ENCODE results near the gene GPR61. TPM values are rescaled to one million over a fixed set of nuclear protein-coding genes. Genes with fewer than 3 reads are reported as not detected.

The GPR61 gene
- total RNA-seq, 4 donors from 2014 or later: 0.19 to 1.4 TPM; not detected in 2

- Histone ChIP-seq H3K4me3 (peak overlapping the region; percentile 93), H3K27me3 (no peaks in the 10 kb centered on the region), H3K27ac (peak overlapping the region; percentile 81), H3K4me1 (peaks cover 48% of the 10 kb centered on the region), H3K9me3 (no peaks in the 10 kb centered on the region), H3K36me3 (peaks cover 43% of the 10 kb centered on the region)
- no peak for DNase-seq (ENCODE audit: low spot score in 2 of 2)
- 43% methylated on average over 4 of the region's 4 CpGs for WGBS
- TF ChIP-seq POLR2AphosphoS5 (IDR thresholded peaks at IDR 0.05): no peak
- TF ChIP-seq CTCF (IDR thresholded peaks at IDR 0.05): no peak
- TF ChIP-seq EP300 (IDR thresholded peaks at IDR 0.05): no peak
- no peak for TF ChIP-seq POLR2A (IDR thresholded peaks at IDR 0.05)
Observed at GRCh38 chr1:109493227-109493626, 46.4 kb upstream of the GPR61 start.

- Histone ChIP-seq H3K4me3 (peak within 1 kb of the TSS; percentile 93), H3K27me3 (no peaks in the 10 kb centered on the region), H3K4me1 (peaks cover 55% of the 10 kb centered on the region), H3K27ac (peak within 1 kb of the TSS; percentile 81), H3K36me3 (peaks cover 35% of the 10 kb centered on the region), H3K9me3 (no peaks in the 10 kb centered on the region)
- no peak for TF ChIP-seq POLR2A (IDR thresholded peaks at IDR 0.05)
- TF ChIP-seq EP300 (IDR thresholded peaks at IDR 0.05): no peak
- peak; percentile 72 to 98 for TF ChIP-seq CTCF (IDR thresholded peaks at IDR 0.05)
- peak in 1 of 3 donors; percentile 53 for TF ChIP-seq POLR2AphosphoS5 (IDR thresholded peaks at IDR 0.05)
- WGBS: under 1% methylated on average over 42 of the region's 44 CpGs
- peak; percentile 89 to 93 for DNase-seq (ENCODE audit: low spot score in 2 of 2)
Observed at GRCh38 chr1:109493805-109494539, 45.7 kb upstream of the GPR61 start, which contains the start of gene CYB561D1. Gene CYB561D1, plus strand, starts transcription at chr1:109494094. Its CDS starts 46 bp downstream, at chr1:109494140.

GRCh38 chr1:109495738-109496137, 43.9 kb upstream of the GPR61 start:
- H3K9me3 ChIP-seq: no peaks in the 10 kb centered on the region
- H3K36me3 ChIP-seq: peaks cover 28% of the 10 kb centered on the region
- no peak for DNase-seq (ENCODE audit: low spot score in 2 of 2)
- 88% methylated on average over 7 of the region's 7 CpGs for WGBS
- no peak overlapping the region for H3K27ac ChIP-seq
- no peak for TF ChIP-seq CTCF (IDR thresholded peaks at IDR 0.05)
- no peak for TF ChIP-seq POLR2A (IDR thresholded peaks at IDR 0.05)
- H3K27me3 ChIP-seq: no peaks in the 10 kb centered on the region
- no peak overlapping the region for H3K4me3 ChIP-seq
- H3K4me1 ChIP-seq: peaks cover 73% of the 10 kb centered on the region

- no peak overlapping the region for H3K27ac ChIP-seq
- no peak for DNase-seq (ENCODE audit: low spot score in 2 of 2)
- no peak overlapping the region for H3K4me3 ChIP-seq
- WGBS: 72% methylated on average over 7 of the region's 9 CpGs
- H3K4me1 ChIP-seq: peaks cover 91% of the 10 kb centered on the region
- no peaks in the 10 kb centered on the region for H3K27me3 ChIP-seq
- H3K36me3 ChIP-seq: peaks cover 28% of the 10 kb centered on the region
- TF ChIP-seq POLR2A (IDR thresholded peaks at IDR 0.05): no peak
- TF ChIP-seq EP300 (IDR thresholded peaks at IDR 0.05): no peak
- no peak for TF ChIP-seq POLR2AphosphoS5 (IDR thresholded peaks at IDR 0.05)
- TF ChIP-seq CTCF (IDR thresholded peaks at IDR 0.05): no peak
- H3K9me3 ChIP-seq: no peaks in the 10 kb centered on the region
Observed at GRCh38 chr1:109497449-109498160, 42.1 kb upstream of the GPR61 start.

GRCh38 chr1:109498161-109498801, 41.4 kb upstream of the GPR61 start:
- WGBS: 56% methylated on average over 5 of the region's 12 CpGs
- H3K27ac ChIP-seq: peak overlapping the region; percentile 32

More at GRCh38 chr1:109498161-109498801, 41.4 kb upstream of the GPR61 start:
- Histone ChIP-seq H3K27me3 (no peaks in the 10 kb centered on the region), H3K4me3 (no peak overlapping the region), H3K36me3 (peaks cover 28% of the 10 kb centered on the region), H3K9me3 (no peaks in the 10 kb centered on the region), H3K4me1 (peaks cover 89% of the 10 kb centered on the region)
- no peak for DNase-seq (ENCODE audit: low spot score in 2 of 2)
- peak in 1 of 2 donors; percentile 32 for TF ChIP-seq CTCF (IDR thresholded peaks at IDR 0.05)
- TF ChIP-seq POLR2AphosphoS5 (IDR thresholded peaks at IDR 0.05): no peak
- no peak for TF ChIP-seq EP300 (IDR thresholded peaks at IDR 0.05)
